Activated CD8-positive, alpha-beta memory T cell treated with anti-CD3 and anti-CD28 coated beads for 48 hours (primary cell): ENCODE data around the gene PNLIPRP2.

ENCODE experiments used
- DNase-seq, 3 experiments: peaks; one replicate each; pipeline ENCODE4 v3.0.0-alpha.2; 2020; ENCODE audit warnings: low read depth in 2 of 3, low spot score in 2 of 3

The PNLIPRP2 gene

DNA sequence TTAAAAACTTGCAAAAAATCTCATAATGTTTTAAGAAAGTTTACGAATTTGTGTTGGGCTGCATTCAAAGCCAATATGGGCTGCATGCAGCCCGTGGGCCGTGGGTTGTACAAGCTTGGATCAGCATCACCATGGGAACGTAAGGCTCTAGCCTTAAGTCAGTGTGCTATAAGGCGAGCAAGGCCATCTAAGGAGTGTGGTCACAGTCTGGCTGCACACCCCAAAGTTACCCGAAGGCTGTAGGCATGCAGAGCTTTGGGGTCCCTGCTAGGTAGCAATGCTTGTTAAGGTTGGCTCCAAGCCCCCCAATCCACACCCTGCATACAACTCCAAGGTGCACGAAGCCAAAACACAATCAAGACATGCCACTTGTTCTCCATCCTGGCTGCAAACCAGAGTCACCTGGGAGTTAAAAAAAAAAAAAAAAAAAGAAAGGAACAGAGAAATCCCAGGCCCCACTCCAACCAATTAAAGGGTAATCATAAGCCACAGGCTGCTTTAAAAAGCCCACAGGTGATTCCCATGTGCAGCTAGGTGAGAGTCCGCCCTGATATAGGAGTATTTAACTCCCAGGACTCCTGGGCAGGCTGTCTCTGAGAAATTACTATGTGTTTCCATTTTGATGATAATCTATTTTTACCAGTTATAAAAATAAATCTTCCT is 8.5 kb upstream of the PNLIPRP2 start:
- no peak for DNase-seq

DNA sequence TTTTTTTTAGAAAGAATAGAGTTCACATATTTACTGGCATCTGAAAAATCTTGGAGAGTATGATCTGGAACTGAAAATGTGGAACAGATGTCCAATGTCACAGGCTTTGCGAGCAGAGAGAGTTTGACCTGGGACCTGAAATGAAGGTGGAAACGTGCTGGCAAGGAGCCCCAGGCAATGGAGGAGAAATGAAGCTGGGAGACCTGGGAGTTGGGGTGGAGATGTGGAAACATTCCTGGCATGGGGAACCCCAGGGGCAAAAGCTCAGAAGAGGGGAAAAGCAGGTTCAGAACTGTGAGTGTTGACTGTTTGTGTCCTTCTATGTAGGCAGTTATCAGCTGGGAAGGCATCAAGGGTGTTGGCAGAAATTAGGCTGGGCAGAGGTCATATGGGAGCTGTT is 7.3 kb upstream of the PNLIPRP2 start:
- no peak for DNase-seq

DNA sequence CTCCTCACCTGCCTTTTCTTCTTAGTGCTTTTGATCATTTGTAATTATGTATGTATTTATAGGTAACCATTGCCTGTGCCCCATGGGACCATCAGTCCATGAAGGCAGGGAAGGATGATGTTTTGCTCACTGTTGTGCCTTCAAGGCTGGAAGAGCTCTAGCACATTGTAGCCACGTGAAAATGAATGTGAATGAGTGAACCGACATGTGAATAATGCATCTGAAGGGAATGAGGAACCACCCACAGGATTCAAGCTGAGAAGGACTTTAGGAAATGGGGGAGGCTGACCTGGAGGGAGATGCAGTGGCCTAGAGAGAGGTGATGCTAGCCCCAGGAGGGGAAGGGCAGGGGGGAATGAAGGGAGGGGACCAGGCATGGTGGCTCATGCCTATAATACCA is 6.0 kb upstream of the PNLIPRP2 start:
- no peak for DNase-seq

DNA sequence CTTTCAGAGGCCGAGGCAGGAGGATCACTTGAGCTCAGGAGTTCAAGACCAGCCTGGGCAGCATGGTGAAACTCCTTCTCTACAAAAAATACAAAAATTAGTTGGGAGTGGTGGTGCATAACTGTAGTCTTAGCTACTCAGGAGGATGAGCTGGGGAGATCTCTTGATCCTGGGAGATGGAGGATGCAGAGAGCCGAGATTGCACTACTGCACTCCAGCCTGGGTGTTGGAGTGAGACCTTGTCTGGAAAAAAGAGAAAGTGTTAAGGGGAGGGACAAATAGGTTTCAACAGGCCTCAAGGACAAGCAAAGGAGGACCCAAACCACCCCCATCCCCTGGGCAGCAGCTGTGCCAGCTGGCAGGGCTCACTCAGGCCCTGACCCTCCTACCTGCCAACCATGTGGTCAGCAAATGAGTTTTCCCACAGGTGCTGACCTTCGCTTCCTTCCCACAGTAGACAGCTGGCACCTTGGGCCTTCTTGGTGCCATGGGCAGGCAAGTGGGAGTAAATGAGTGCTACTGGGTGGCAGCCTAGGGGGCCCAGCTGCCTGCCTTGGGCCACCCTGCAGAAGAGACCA is 5.5 kb upstream of the PNLIPRP2 start:
- DNase-seq, result no peak

DNA sequence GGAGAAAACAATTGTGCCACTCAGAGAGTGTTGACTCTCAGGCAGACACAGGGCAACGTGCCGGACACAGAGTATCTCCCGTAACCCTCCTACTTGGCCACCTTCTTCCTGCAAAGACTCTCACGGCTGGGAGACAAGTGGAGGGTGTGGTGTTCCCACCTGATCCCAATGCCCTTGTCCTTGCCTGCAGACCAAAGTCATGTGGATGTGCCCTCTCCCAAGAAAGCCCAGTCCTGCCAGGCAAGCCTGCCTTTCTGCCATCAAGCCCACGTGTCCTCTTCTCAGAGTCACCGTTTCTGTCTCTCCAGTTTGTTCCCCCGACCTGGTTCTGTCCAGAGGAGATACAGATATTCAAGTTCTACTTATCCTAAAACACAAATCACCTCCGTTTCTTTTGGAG is 723 bp downstream of the PNLIPRP2 start:
- DNase-seq, result no peak

DNA sequence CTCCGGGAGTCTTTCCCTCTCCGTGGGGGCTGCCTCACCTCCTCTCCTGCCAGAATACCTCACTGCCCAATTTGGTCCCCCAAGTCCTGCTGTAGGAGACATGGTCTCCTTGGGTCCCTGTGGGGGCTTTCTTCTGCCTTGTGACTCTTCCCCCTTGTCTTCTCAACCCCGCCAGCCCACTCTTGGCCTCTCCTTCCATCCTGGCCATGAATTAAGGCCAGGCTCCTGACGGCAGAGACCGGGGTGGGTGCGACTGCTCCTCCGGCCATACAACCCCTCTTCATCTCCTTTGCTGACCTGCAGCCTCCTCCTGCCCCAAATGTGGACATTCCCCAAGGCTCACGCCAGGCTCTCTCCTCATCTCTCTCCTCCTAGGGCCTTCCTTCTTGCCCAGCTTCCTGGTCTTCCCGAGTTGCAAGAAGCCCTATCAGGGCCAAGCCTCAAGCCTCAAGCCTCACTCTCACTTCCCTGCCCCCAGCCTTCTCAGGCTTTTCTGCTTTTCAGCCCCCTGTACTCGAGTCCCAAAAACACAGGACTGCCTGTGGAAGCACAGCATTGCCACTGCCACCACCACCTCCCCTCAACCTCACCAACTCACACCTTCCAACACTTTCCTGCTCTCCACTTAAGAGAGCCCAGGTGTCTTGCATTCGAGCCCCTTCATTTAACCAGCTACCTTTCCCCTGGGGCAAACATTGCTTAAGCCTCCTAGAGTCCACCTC is 1.3 kb downstream of the PNLIPRP2 start:
- no peak for DNase-seq

DNA sequence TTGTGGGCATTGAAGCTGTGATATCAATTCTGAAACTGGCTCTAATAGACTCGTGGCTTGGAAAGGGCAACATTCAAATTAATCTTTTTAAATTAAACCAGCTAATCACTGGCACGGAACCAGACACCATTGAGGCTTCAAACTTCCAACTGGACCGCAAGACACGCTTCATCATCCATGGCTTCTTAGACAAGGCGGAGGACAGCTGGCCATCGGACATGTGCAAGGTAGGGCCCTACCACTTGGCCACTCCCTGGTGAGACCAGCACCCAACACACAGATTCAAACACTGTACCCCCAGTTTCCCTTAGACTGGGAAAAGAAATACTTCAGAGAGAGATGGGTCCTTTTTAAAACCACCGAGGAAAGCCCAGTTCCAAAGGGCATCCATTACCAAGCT is 5.1 kb downstream of the PNLIPRP2 start:
- DNase-seq, result no peak

DNA sequence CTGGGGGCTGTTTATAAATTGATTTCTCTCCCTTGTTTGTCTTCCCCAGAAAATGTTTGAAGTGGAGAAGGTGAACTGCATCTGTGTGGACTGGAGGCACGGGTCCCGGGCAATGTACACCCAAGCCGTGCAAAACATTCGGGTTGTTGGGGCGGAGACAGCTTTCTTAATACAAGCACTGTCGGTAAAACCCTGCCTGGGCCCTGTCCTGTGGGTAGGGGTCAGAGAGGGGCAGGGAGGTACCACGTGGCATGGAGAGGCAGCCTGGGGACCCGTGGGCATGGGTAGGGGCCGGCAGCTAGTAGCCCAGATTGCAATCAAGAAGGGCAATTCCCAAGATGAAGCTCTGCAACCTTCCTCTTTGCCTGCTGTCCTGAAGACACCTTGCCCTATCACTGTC is 6.1 kb downstream of the PNLIPRP2 start:
- no peak for DNase-seq

DNA sequence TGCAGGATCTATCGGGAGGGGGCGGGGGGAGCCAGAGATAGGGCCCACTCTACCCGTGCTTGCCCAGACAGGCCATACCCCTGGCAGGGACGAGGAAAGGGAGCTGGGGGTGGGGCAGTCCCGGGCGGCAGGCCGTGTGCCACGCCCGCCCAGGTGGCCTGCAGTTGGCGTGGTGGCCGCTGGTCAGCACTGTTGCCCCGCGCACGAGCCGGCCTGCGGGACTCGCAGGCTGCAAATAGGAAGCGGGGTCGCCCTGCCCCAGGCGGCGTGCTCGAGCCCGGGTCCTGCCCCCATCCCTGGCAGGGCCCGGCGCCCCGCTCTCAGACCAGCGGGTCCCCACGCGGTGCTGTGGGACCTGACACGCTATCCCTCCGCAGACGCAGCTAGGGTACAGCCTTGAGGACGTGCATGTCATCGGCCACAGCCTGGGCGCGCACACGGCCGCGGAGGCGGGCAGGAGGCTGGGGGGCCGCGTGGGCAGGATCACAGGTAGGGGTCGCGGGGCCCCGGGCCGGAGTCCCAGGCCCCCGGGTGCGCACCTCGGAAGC is 6.7 kb downstream of the PNLIPRP2 start:
- no peak for DNase-seq

DNA sequence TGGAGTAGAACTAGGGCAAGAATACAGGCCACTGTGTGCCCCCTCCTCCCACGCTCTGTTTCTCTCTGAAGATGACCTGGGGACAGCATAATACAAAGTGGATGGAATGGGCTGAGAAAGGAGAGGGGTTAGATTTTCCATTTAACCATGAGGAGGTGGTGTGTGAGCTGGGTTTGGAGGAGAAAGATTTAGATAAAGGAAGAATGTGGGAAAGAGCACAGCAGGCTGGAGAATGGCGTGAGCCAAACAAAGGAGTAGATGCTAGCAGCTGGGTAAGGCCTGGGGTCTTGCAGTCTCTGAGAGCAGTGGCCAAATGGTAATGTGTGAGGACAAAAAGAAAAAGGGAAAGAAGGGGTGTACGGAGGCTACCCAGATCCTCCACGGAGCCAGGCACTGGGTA is 8.6 kb downstream of the PNLIPRP2 start:
- DNase-seq, result no peak

DNA sequence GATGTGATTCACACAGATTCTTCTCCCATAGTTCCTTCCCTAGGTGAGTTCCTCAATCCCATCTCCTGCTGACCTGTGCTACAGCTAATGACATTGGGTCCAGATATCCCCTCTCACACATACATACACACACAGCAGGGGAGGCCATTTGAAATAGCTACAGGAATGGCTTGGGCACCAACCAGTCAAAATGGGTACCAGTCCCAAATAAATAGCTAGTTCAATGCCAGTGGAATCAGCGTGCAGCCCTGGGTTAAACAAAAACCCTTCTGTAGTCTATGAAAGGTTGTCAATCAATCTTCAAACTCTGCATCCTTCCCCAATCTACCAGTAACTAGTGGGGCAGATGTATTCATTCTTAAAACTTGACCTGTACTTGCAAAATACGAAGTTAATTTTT is 9.3 kb downstream of the PNLIPRP2 start:
- DNase-seq, result no peak

DNA sequence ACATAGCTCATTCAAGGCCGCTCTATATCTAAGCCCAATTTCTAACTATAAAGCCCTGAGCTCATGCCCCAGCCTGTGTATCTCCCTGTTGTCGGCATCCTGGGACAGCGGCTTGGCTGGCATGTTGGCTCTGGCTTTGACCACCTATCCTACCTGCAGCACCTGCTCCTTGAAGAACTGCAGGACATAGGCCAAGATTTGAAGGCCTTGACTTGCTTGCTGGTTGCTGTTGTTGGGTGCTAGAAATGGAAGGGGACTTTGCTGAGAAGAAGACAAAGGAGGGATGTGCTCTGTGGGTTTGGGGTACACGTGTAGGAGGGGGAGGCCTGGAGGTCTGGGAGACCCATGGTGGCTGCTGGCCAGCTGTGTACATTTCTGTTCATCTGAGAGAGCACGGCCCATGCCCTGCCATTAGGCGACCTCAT is 11.1 kb downstream of the PNLIPRP2 start:
- DNase-seq, result no peak

DNA sequence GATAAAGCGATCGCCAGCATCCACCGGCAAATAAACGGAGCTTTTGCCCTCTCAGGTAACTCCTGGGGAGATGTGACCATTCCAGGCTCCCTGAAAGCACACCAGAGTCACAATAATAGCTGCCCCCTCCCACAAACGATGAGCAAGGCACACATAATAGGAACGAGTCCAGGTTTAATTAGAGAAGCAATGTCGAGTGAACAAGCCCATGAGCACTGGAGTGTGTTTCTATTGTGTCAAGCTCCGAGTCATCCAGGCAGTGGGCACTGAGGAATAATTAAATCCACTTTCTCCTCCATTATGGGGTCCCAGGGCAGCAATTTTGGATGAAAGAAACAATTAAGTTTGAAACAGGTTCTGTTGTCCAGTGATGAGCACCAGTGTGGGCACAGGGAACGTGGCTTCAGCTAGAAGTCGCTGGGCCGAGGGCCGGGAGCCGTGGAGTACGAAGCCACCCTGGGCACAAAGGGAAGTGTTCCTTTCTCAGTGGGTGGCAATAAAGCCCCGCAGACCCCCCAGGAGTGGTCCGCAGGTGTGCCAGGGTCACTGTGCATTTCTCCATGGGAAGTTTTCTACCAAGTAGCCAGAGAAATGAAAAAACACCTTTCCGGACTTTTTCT is 12.0 kb downstream of the PNLIPRP2 start:
- DNase-seq, result no peak

DNA sequence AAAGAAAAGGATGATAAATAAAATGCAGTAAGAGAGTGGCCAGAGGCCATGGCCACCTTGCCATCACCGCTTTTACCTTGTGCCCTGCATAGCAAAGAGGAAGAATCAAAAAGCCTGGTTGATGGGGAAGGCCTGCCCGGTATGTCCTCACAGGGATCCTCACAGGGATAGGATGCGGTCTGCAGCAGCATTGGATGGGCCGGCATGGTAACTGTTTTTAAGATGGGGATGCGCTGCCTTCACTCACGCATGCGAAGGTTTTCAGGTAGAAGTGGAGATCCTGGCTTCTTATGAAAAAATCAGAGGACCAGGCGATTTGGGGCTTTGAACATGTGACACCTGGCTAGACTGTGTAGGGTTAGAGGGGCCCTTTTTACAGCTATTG is 12.5 kb downstream of the PNLIPRP2 start:
- DNase-seq, result no peak

DNA sequence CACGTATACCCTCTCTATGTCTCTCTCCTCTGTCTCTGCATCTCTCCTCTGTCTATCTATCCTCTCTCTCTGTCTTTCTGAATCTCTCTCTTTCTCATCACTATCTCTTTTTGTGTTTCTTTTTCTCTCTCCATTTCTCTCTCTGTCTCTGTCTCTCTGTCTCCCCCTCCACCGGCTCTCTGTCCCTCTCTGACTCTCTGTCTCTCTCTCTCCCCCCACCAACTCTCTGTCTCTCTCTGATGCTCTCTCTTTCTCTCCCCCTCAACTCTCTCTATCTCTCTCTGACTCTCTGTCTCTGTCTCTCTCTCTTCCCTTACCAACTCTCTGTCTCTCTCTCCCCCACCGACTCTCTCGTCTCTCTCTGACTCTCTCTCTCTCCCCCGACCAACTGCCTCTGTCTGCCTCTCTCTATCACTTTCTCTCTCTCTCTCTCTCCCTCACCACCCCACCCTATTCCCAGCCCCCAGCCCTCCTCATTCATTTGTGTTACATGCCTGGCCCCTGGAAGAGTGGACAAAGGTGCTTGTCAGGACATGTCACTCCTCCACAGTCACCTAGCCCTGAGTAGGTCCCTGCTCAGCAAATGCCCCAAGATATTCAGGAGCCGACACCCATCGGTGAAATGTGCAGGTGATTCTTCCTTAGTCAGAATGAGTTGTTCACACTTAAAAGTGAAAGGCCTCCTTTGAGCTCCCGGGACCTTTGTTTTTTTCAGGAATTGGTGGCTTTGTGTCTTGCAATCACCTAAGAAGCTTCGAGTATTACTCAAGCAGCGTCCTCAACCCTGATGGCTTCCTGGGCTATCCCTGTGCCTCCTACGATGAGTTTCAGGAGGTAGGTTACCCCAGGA is 13.6 kb downstream of the PNLIPRP2 start:
- no peak for DNase-seq

DNA sequence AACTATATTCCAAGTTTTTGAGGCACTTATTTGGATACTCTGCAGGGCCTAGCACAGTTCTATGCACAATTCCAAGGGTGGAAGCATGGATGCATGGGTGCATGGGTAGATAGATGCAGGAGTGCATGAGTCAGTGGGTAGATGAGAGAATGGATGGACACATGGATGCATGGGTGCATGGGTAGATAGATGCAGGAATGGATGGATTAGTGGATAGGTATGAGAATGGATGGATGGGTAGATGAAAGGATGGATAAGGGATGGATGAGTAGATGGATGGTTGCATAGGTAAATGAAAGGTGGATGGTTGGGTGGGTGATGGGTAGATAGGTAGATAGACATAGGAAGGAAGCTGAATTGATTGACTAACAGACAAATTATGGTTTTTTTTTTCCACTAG is 15.6 kb downstream of the PNLIPRP2 start:
- DNase-seq, result no peak

DNA sequence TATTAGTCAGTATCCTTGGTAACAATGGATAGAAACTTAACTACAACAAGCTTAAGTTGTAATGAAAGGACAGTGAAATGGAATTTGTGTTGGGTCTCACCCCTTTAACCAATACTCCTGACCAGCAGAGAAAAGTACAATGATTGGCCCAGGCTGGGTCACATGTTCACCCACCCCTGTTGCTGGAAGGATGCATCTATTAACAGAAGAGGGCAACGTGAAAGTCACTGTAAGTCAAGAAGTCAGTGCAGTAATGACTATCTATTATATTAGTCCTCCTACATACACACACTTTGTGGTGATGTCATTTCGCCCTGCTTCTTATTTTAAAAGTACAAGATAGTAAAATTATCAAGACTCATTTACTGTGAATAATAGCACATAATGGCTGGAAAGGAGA is 16.2 kb downstream of the PNLIPRP2 start:
- no peak for DNase-seq

DNA sequence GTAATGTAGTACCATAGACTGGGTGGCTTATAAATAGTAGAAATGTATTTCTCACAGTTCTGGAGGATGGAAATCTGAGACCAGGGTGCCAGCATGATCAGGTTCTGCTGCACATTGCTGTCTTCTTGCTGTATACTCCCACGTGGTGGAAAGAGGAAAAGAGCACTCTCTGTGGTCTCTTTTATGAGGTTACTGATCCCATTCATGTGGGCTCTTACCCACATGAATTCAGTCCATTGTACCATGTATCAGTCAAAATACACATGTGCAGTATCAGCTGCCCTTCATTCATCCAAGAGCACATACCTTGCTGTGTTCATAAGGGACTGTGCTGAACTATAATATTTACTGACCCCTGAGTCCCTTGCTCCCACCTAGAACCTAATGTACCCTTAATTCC is 17.1 kb downstream of the PNLIPRP2 start:
- no peak for DNase-seq

DNA sequence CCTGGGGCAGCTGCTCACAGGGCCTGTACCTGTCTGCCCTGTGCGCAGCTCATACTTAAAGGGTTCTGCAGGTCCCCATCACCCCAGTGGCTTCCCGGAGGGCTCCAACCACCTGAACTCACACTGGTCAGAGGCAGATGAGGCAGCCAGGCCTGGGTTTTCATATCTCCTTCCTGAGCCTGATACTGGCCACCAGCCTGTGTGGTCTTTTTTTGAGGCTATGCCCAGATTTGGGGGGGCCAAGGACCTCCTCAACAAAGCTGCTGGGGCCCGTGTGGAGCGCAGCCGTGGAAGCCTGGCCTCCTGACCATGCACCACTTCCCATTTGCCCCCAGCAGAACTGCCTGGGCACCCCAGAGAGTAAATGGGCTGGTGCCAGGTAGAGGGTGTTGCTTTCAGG is 25.7 kb downstream of the PNLIPRP2 start:
- no peak for DNase-seq

DNA sequence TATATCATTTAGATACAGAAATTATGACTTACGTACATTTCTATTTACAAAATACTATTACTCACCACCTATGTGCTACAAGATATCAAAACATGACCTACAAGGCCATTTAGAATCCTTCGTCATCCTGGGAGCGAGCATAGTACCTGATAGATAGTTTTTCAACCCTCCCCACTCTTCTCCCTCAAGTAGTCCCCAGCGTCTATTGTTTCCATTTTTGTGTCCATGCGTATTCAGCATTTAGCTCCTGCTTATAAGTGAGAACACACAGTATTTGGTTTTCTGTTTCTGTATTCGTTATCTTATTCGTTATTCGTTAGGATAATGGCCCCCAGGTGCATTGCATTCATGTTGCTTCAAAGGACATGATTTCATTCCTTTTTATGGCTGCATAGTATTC is 28.1 kb downstream of the PNLIPRP2 start:
- DNase-seq, result no peak

DNA sequence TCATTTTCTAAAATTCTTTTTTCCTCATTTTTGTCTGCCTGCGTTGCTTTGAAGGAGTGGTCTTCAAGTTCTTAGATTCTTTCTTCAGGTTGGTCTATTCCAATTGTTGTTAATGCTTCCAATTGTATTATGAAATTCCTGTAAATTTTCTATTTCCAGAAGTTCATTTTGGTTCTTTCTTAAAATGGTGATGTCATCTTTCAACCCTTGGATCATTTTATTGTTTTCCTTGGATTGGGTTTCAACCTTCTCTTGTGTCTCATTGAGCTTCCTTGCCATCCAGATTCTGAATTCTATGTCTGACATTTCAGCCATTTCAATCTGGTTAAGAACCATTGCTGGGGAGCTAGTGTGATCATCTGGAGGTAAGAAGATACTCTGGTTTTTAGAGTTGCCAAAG is 33.1 kb downstream of the PNLIPRP2 start:
- no peak for DNase-seq
